H9 (cell line): ENCODE results near the gene DRG1. TPM values are rescaled to one million over a fixed set of nuclear protein-coding genes. Genes with fewer than 3 reads are reported as not detected.

Experiments used
- DNase-seq: peaks from one replicate; pipeline ENCODE4 v3.0.0-alpha.2; 2017
- H2AFZ ChIP-seq: one replicate; pipeline ENCODE4 v1.6.1; 2013; ENCODE audit warnings: mild to moderate bottlenecking, low read length, control low read depth, moderate library complexity
- H2AK5ac ChIP-seq: 2 replicates; pipeline ENCODE4 v1.6.1; 2013; ENCODE audit warnings: low read length, control low read depth, mixed read lengths; ENCODE audit not compliant: insufficient read length
- H2BK120ac ChIP-seq: one replicate; pipeline ENCODE4 v1.6.1; 2013; ENCODE audit warnings: low read depth, mild to moderate bottlenecking, low read length, control low read depth, inconsistent platforms; ENCODE audit not compliant: poor library complexity, severe bottlenecking
- H2BK12ac ChIP-seq: 2 replicates; pipeline ENCODE4 v1.6.1; 2013; ENCODE audit warnings: low read length, control low read depth, mixed read lengths, low read depth; ENCODE audit not compliant: insufficient read length
- H2BK15ac ChIP-seq: 2 replicates; pipeline ENCODE4 v1.6.1; 2013; ENCODE audit warnings: low read depth, low read length, control low read depth
- H2BK20ac ChIP-seq: one replicate; pipeline ENCODE4 v1.6.1; 2013; ENCODE audit warnings: low read depth, mild to moderate bottlenecking, low read length, control low read depth, inconsistent platforms; ENCODE audit not compliant: poor library complexity, severe bottlenecking
- H2BK5ac ChIP-seq: 2 replicates; pipeline ENCODE4 v1.6.1; 2013; ENCODE audit warnings: low read length, control low read depth, mixed read lengths; ENCODE audit not compliant: insufficient read length
- H3K14ac ChIP-seq: 2 replicates; pipeline ENCODE4 v1.6.1; 2013; ENCODE audit warnings: low read length, control low read depth; ENCODE audit not compliant: insufficient read depth
- H3K18ac ChIP-seq: 2 replicates; pipeline ENCODE4 v1.6.1; 2013; ENCODE audit warnings: low read depth, mild to moderate bottlenecking, mixed read lengths, low read length, control low read depth; ENCODE audit not compliant: insufficient read length
- H3K23ac ChIP-seq: 2 replicates; pipeline ENCODE4 v1.6.1; 2013; ENCODE audit warnings: low read length, control low read depth, mixed read lengths, low read depth; ENCODE audit not compliant: insufficient read length
- H3K23me2 ChIP-seq: 2 replicates; pipeline ENCODE4 v1.6.1; 2013; ENCODE audit warnings: low read depth, mild to moderate bottlenecking, mixed read lengths, low read length, control low read depth; ENCODE audit not compliant: insufficient read length, poor library complexity, severe bottlenecking
- H3K27ac ChIP-seq: 2 replicates; pipeline ENCODE4 v1.5.1; 2013; ENCODE audit warnings: low read length, control low read depth, mixed read lengths, low read depth; ENCODE audit not compliant: insufficient read length
- H3K27me3 ChIP-seq: 2 replicates; pipeline ENCODE4 v1.6.1; 2013; ENCODE audit warnings: low read length, control low read depth, inconsistent platforms; ENCODE audit not compliant: insufficient read depth
- H3K4ac ChIP-seq: 2 replicates; pipeline ENCODE4 v1.6.1; 2013; ENCODE audit warnings: low read depth, mild to moderate bottlenecking, control low read depth, inconsistent platforms, low read length, moderate library complexity
- H3K4me1 ChIP-seq: 2 replicates; pipeline ENCODE4 v1.6.1; 2013; ENCODE audit warnings: low read length, control low read depth, inconsistent platforms; ENCODE audit not compliant: insufficient read depth
- H3K4me2 ChIP-seq: 2 replicates; pipeline ENCODE4 v1.6.1; 2013; ENCODE audit warnings: low read length, control low read depth, mixed read lengths; ENCODE audit not compliant: insufficient read length, insufficient read depth
- H3K56ac ChIP-seq: 2 replicates; pipeline ENCODE4 v1.6.1; 2013; ENCODE audit warnings: low read depth, mild to moderate bottlenecking, mixed read lengths, low read length, control low read depth; ENCODE audit not compliant: insufficient read length
- H3K79me1 ChIP-seq: 2 replicates; pipeline ENCODE4 v1.6.1; 2013; ENCODE audit warnings: low read depth, mild to moderate bottlenecking, moderate library complexity, low read length, control low read depth, inconsistent platforms; ENCODE audit not compliant: insufficient read depth, poor library complexity, severe bottlenecking
- H3K79me2 ChIP-seq: 2 replicates; pipeline ENCODE4 v1.6.1; 2013; ENCODE audit warnings: low read length, control low read depth, inconsistent platforms; ENCODE audit not compliant: insufficient read depth
- H3K9ac ChIP-seq: 2 replicates; pipeline ENCODE4 v1.6.1; 2013; ENCODE audit warnings: low read length, control low read depth, mixed read lengths; ENCODE audit not compliant: insufficient read length; ENCODE audit errors: extremely low read depth
- H3K9me3 ChIP-seq: one replicate; pipeline ENCODE4 v1.6.1; 2013; ENCODE audit warnings: low read depth, low read length, inconsistent platforms; ENCODE audit not compliant: control insufficient read depth
- H3T11ph ChIP-seq: one replicate; pipeline ENCODE4 v1.6.1; 2013; ENCODE audit warnings: mild to moderate bottlenecking, low read length, control low read depth, inconsistent platforms
- H4K20me1 ChIP-seq: one replicate; pipeline ENCODE4 v1.6.1; 2013; ENCODE audit not compliant: control insufficient read depth, insufficient read length, insufficient read depth
- H4K5ac ChIP-seq: 2 replicates; pipeline ENCODE4 v1.6.1; 2013; ENCODE audit warnings: low read depth, mild to moderate bottlenecking, mixed read lengths, low read length, control low read depth; ENCODE audit not compliant: insufficient read length
- H4K8ac ChIP-seq: replicated peaks from 2 replicates; pipeline ENCODE4 v1.6.1; 2013; ENCODE audit warnings: low read length, control low read depth, mixed read lengths, low read depth; ENCODE audit not compliant: insufficient read length
- H4K91ac ChIP-seq: 2 replicates; pipeline ENCODE4 v1.6.1; 2013; ENCODE audit warnings: low read depth, mild to moderate bottlenecking, moderate library complexity, mixed read lengths, low read length, control low read depth; ENCODE audit not compliant: insufficient read length
- H3K27ac Mint-ChIP-seq, 3 experiments: 2 replicates in 2 of 3; 3 replicates in 1 of 3; pipeline ENCODE4 v1.8.0; 2020 to 2021; ENCODE audit warnings: mixed read lengths in 3 of 3, mild to moderate bottlenecking in 1 of 3, moderate library complexity in 1 of 3
- H3K27me3 Mint-ChIP-seq: 2 replicates; pipeline ENCODE4 v1.8.0; 2021; ENCODE audit warnings: low read depth, mild to moderate bottlenecking, moderate library complexity, mixed read lengths
- H3K36me3 Mint-ChIP-seq, 3 experiments: 2 replicates in 2 of 3; 3 replicates in 1 of 3; pipeline ENCODE4 v1.8.0; 2020 to 2021; ENCODE audit warnings: low read depth in 3 of 3, mixed read lengths in 3 of 3; ENCODE audit not compliant: insufficient read depth in 1 of 3
- H3K4me1 Mint-ChIP-seq, 2 experiments: 2 replicates each; pipeline ENCODE4 v1.8.0; 2020; ENCODE audit warnings: mixed read lengths in 2 of 2
- H3K4me3 Mint-ChIP-seq, 2 experiments: 2 replicates in 1 of 2; 3 replicates in 1 of 2; pipeline ENCODE4 v1.8.0; 2020 to 2021; ENCODE audit warnings: mild to moderate bottlenecking in 2 of 2, mixed read lengths in 2 of 2, moderate library complexity in 1 of 2
- H3K9me3 Mint-ChIP-seq, 2 experiments: 2 replicates in 1 of 2; 3 replicates in 1 of 2; pipeline ENCODE4 v1.8.0; 2020; ENCODE audit warnings: mild to moderate bottlenecking in 2 of 2, mixed read lengths in 2 of 2, moderate library complexity in 1 of 2
- WGBS: extraction: QIAGEN DNeasy Blood & Tissue Kit; methylation state at CpG from one replicate; pipeline ENCODE4 v1.1.7; 2013; ENCODE audit warnings: missing lambda C conversion rate, low lambda C conversion rate, mixed read lengths; ENCODE audit not compliant: insufficient read length; ENCODE audit errors: extremely low coverage; 5-methylcytosine and 5-hydroxymethylcytosine counted together
- total RNA-seq: library from RNA; stranded (reverse); gene quantifications from 2 replicates; pipeline ENCODE4 v1.2.1, GENCODE V29; 2021
- TF ChIP-seq, protein P1 (sequence below): fragments of 200-600 bp; sonication (generic); conservative IDR thresholded peaks from 3 replicates; pipeline ENCODE4 v1.8.0; 2021; ENCODE audit warnings: antibody characterized with exemption, mild to moderate bottlenecking

DRG1 gene
- total RNA-seq, 1 experiment from 2014 or later: 89.5 TPM

DNA sequence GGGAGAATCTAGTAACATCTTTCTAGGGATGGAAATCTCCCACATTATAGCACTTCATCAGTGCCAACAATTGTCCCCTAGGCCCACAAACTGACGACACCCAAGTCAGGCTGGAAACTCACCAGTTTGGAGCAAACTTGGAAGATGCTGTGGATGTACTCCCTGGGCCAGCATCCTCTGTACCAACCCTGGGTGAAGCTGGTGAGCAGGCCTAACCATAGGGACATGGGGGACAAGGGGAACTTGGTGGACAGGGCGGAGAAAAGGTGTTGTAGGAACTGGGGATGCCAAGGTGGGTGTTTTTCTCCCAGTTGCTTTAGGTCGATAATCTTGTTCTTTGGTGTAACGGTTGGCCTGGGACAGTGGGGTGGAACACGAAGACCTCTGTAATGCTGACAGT lies 42.2 kb downstream of the DRG1 start:
- no CpG with 5 or more reads among the region's 5 CpGs for WGBS
- no peak overlapping the region for H3K27ac ChIP-seq
- H2BK12ac ChIP-seq: no peak overlapping the region
- DNase-seq: no peak
- H4K5ac ChIP-seq: no peak overlapping the region
- H3K79me1 ChIP-seq: no peaks in the 10 kb centered on the region
- no peaks in the 10 kb centered on the region for H3K27me3 ChIP-seq
- H4K91ac ChIP-seq: no peak overlapping the region
- H3K18ac ChIP-seq: no peak overlapping the region
- no peak overlapping the region for H2AFZ ChIP-seq
- TF ChIP-seq, protein P1, sequence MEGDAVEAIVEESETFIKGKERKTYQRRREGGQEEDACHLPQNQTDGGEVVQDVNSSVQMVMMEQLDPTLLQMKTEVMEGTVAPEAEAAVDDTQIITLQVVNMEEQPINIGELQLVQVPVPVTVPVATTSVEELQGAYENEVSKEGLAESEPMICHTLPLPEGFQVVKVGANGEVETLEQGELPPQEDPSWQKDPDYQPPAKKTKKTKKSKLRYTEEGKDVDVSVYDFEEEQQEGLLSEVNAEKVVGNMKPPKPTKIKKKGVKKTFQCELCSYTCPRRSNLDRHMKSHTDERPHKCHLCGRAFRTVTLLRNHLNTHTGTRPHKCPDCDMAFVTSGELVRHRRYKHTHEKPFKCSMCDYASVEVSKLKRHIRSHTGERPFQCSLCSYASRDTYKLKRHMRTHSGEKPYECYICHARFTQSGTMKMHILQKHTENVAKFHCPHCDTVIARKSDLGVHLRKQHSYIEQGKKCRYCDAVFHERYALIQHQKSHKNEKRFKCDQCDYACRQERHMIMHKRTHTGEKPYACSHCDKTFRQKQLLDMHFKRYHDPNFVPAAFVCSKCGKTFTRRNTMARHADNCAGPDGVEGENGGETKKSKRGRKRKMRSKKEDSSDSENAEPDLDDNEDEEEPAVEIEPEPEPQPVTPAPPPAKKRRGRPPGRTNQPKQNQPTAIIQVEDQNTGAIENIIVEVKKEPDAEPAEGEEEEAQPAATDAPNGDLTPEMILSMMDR: no peak
- no peaks in the 10 kb centered on the region for H3K4me1 ChIP-seq
- Mint-ChIP-seq H3K4me3 (no peak overlapping the region), H3K27ac (no peak overlapping the region; a peak in 1 of 7 replicates), H3K27me3 (no peaks in the 10 kb centered on the region; the same call in 1 of the 2 replicates), H3K36me3 (peaks cover 10 to 78% (median 61%) of the 10 kb centered on the region in 3 experiments; a peak in 6 of 7 replicates), H3K4me1 (peaks cover 7 to 10% of the 10 kb centered on the region in 2 experiments), H3K9me3 (no peaks in the 10 kb centered on the region)
- no peaks in the 10 kb centered on the region for H3K79me2 ChIP-seq
- H3K9me3 ChIP-seq: no peaks in the 10 kb centered on the region
- no peaks in the 10 kb centered on the region for H3K23me2 ChIP-seq
- H4K20me1 ChIP-seq: no peaks in the 10 kb centered on the region
- H2BK5ac ChIP-seq: no peak overlapping the region
- no peak overlapping the region for H3K9ac ChIP-seq
- no peak overlapping the region for H3K23ac ChIP-seq
- no peak overlapping the region for H2BK120ac ChIP-seq
- H2BK15ac ChIP-seq: no peak overlapping the region
- H2BK20ac ChIP-seq: no peak overlapping the region
- H3K4me2 ChIP-seq: no peak overlapping the region
- no peak overlapping the region for H3K14ac ChIP-seq
- no peak overlapping the region for H4K8ac ChIP-seq
- no peak overlapping the region for H2AK5ac ChIP-seq
- H3K4ac ChIP-seq: no peak overlapping the region
- no peak overlapping the region for H3T11ph ChIP-seq
- H3K56ac ChIP-seq: no peak overlapping the region
